NCI-H1930 (cell line): ENCODE data around the gene ATXN7.

Experiments used
- DNase-seq, 2 experiments: peaks; one replicate each; lab custom pipeline; 2025; lab: John Stamatoyannopoulos, UW

ATXN7 gene, protein sequence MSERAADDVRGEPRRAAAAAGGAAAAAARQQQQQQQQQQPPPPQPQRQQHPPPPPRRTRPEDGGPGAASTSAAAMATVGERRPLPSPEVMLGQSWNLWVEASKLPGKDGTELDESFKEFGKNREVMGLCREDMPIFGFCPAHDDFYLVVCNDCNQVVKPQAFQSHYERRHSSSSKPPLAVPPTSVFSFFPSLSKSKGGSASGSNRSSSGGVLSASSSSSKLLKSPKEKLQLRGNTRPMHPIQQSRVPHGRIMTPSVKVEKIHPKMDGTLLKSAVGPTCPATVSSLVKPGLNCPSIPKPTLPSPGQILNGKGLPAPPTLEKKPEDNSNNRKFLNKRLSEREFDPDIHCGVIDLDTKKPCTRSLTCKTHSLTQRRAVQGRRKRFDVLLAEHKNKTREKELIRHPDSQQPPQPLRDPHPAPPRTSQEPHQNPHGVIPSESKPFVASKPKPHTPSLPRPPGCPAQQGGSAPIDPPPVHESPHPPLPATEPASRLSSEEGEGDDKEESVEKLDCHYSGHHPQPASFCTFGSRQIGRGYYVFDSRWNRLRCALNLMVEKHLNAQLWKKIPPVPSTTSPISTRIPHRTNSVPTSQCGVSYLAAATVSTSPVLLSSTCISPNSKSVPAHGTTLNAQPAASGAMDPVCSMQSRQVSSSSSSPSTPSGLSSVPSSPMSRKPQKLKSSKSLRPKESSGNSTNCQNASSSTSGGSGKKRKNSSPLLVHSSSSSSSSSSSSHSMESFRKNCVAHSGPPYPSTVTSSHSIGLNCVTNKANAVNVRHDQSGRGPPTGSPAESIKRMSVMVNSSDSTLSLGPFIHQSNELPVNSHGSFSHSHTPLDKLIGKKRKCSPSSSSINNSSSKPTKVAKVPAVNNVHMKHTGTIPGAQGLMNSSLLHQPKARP

GRCh38 chr3:63863150-63864007, at the start of gene ATXN7, which contains the start of gene THOC7:
TSS of gene ATXN7 (plus strand) at chr3:63863867. CDS start at chr3:63912599, 48,732 bp downstream.
TSS of gene THOC7 (minus strand) at chr3:63863805. CDS start at chr3:63863790, 15 bp downstream.
- DNase-seq, result peak; percentile 19 to 32

DNA sequence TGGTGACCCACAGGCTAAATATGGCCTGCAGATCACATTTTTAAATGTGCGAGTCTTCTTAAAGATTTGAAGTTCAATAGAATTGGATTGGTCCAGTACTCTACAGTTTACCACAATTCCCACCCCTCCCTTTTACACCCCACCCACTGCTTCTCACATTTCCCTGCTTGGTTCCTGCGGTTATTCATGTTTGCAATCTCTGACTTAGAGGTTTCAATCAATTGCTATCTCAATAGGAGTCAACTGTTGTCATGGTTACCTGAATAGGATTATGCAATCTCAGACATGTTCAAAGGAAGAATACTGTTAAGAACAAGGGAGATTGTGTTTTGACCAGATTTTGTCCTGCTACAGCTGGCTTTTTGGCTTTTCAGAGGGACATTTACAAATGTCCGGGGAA, 49.4 kb upstream of the ATXN7 start:
- no peak for DNase-seq

GRCh38 chr3:63817225-63817624, 46.4 kb upstream of the ATXN7 start:
- DNase-seq, result no peak

DNA sequence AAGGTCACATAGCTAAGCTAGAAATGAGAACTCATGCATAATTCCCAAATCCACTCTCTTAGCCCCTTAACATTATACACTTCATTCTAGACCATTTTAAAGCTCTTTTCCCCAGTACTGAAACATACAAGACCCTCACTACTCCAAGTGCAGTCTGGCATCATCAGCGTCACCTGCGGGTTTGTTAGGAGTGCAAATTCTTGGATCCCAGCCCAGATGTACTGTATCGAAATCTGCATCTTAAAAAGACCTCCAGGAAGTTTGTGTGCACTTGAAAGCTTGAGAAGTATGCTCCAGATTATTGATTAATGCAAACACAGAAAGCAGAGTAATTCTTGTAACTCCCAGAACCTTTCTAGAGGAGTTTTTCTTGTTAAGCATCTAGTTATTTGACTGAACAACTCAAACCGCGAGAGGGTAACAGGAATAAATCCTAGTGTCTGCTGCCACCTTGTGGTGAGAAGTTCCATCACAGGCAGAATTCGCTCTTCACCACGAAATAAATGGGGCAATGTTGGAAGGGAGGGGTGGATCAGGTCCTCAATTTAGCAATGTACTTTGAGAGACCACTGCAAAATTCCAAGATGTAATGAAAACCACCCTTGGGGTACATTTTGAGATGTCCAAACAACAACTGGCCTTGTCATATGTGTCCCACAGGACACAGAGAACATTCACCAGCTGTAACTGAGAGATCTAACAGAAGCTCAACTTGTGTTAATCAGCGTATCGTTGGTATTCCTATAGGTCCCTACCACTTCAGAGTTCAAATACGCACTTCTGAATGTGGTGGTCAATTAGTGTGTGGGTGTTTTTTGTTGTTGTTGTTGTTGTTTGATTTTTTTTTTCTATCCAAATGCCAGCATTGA, 45.2 kb upstream of the ATXN7 start:
- peak; percentile 1 to 30 for DNase-seq

- no peak for DNase-seq
Observed at GRCh38 chr3:63819151-63819398, 44.6 kb upstream of the ATXN7 start, which contains the start of gene C3orf49. TSS of gene C3orf49 (plus strand) at chr3:63819299. CDS start at chr3:63819472, 173 bp downstream.

GRCh38 chr3:63824309-63824708, 39.4 kb upstream of the ATXN7 start:
- no peak for DNase-seq

DNA sequence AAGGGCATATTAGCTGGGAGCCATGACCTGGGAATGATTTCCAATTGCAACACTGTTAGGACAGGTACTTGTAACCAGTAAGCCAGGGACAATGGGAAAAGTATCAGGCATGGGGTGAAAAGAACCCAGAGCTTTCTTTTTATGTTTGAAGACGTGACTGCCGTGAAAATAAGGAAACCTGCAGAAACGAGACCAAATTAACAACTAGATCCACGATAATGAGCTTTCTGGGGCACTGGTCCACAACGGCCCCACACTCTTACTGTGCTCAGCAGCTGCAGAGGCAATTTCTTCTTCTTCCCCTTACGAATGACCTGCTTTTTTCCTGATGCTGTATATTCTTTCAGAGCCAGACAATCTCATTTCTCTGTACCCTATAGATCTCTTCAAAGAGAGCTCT, 33.1 kb upstream of the ATXN7 start:
- no peak for DNase-seq

GRCh38 chr3:63832395-63832794, 31.3 kb upstream of the ATXN7 start:
- DNase-seq, result no peak

DNA sequence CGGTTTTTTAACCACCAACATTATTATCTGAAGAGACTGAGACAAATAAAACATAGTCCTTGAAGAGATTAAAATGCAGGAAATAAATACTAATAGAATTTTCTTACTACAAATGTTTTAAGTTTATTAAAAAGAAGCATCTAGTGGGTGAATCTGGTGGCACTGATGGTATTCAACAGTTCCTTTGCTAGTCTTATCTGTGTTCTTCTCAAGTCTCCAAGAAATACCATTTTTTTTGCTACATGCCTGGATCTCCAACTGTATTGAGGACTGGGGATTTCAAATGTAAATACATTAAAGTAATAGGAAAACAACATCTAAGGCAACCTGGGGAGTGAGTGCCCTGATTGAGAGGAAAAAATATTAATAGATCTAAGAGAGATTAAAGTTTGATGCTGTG, 22.0 kb upstream of the ATXN7 start:
- DNase-seq, result no peak

DNA sequence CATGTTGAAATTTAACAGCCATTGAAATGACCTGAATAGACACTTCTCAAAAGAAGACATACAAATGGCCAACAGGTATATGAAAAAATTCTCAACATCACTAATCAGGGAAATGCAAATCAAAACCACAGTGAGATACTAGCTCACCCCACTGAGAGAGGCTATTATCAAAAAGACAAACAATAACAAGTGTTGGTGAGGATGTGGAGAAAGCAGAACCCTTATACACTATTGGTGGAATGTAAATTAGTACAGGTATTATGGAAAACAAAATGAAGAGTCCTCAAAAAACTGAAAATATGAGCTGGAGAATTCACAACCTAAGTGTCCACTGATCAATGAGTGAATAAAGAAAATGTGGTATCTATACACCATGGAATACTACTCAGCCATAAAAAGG, 21.5 kb upstream of the ATXN7 start:
- no peak for DNase-seq

- no peak for DNase-seq
Observed at GRCh38 chr3:63845215-63845614, 18.5 kb upstream of the ATXN7 start.

DNA sequence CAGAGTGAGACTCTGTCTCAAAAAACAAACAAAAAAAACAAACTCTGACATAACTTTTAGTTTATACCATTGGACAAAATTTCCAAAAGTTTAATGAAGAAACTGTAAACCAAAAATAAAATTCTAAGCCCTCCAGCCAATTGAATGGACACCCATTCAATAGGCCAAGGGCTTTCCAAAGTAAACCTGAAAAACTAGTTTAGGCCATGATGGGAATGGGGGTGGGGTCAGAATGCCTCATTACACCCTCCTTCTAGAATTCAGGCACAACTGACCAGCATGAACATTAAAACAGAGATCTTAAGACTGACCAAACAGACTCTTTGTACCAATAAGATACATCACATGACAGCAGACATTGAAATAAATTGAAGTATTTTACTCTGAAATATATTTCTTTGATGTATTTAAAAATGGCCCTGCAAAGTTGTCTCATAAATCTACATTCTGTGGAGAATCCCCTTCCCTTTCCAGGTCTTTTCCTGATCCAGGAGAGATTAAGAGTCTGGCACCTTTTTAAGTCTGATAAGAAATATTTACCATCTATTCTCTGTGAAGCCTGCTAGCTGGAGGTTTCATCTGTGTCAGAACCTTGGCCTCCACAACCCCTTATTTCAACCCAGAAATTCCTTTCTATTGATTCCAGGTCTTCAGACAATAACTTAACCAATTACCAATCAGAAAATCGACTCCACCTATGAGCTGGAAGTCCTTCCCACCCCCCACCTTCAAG, 15.8 kb upstream of the ATXN7 start:
- no peak for DNase-seq

GRCh38 chr3:63849175-63849574, 14.5 kb upstream of the ATXN7 start:
- DNase-seq, result no peak

- no peak for DNase-seq
Observed at GRCh38 chr3:63851287-63851686, 12.4 kb upstream of the ATXN7 start.

DNA sequence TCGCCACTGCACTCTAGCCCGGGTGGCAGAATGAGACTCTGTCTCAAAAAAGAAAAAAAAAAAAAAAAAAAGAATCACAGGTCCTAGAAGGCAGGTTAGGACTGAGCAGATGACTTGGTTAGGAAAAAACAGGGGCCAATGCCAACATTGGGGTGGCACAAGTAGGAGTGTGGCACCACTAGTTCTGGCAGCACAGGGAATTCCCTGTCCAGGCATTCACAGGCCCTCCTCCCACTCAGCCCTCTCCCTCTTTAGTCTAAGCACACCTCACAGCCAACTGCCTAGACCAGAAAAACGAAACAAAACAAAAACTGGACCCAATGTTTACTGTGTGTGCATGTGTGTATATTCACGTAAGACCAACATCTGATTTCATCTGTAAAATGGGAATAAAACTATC, 10.6 kb upstream of the ATXN7 start:
- DNase-seq, result no peak

- DNase-seq, result peak; percentile 4 to 27
Observed at GRCh38 chr3:63855333-63855940, 8.2 kb upstream of the ATXN7 start.

DNA sequence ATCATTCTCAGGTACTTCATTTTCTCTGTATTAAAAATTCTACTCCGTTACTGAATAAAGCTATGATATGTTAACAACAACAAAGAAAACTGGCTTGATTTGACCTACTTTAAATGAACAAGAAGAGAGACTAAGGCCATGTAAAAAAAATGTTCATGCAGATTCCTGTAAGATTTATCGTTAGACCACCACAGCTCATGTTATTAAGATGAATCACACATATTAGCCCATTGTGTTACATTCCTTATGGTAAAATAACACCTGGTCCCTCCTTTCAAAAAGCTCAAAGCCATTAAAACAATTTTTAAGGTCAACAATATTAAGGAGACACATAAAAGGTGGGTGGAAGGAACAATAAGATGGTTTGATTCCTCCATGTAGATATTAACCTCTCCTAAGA, 6.4 kb upstream of the ATXN7 start:
- peak; percentile 3 to 12 for DNase-seq

GRCh38 chr3:63860776-63861175, 2.9 kb upstream of the ATXN7 start:
- DNase-seq, result no peak

GRCh38 chr3:63861306-63861705, 2.4 kb upstream of the ATXN7 start:
- no peak for DNase-seq

GRCh38 chr3:63862804-63863149, 890 bp upstream of the ATXN7 start:
- no peak for DNase-seq
